Thyroid gland (tissue), 4 donors: ENCODE data around the gene ITIH1.

Experiments used
- POLR2A ChIP-seq, 2 donors: fragments of 450-650 bp; IDR thresholded peaks; one replicate each; pipeline ENCODE4 v1.6.1; 2017; ENCODE audit warnings: antibody characterized with exemption in 2 of 2, mild to moderate bottlenecking in 2 of 2, moderate library complexity in 1 of 2
- TF ChIP-seq, protein P1 (sequence below), 6 experiments: fragments of 200-600 bp in 3 of 6; fragments of 450-650 bp in 3 of 6; sonication (generic) in 3 of 6; IDR thresholded peaks; one replicate each; pipeline ENCODE4 v1.5.1; 2016 to 2019; ENCODE audit warnings: antibody characterized with exemption in 6 of 6, mild to moderate bottlenecking in 2 of 6, inconsistent platforms in 1 of 6, moderate library complexity in 1 of 6

GRCh38 chr3:52730681-52731080 is 46.7 kb upstream of the ITIH1 start:
- TF ChIP-seq, protein P1, sequence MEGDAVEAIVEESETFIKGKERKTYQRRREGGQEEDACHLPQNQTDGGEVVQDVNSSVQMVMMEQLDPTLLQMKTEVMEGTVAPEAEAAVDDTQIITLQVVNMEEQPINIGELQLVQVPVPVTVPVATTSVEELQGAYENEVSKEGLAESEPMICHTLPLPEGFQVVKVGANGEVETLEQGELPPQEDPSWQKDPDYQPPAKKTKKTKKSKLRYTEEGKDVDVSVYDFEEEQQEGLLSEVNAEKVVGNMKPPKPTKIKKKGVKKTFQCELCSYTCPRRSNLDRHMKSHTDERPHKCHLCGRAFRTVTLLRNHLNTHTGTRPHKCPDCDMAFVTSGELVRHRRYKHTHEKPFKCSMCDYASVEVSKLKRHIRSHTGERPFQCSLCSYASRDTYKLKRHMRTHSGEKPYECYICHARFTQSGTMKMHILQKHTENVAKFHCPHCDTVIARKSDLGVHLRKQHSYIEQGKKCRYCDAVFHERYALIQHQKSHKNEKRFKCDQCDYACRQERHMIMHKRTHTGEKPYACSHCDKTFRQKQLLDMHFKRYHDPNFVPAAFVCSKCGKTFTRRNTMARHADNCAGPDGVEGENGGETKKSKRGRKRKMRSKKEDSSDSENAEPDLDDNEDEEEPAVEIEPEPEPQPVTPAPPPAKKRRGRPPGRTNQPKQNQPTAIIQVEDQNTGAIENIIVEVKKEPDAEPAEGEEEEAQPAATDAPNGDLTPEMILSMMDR (IDR thresholded peaks at IDR 0.05) = no peak
- no peak for TF ChIP-seq POLR2A (IDR thresholded peaks at IDR 0.05)
